ENCODE data around the gene PRKAG3. TPM values are rescaled to one million over a fixed set of nuclear protein-coding genes. Genes with fewer than 3 reads are reported as not detected.

Gene PRKAG3
- total RNA-seq, 1 experiment from 2014 or later = not detected

DNA sequence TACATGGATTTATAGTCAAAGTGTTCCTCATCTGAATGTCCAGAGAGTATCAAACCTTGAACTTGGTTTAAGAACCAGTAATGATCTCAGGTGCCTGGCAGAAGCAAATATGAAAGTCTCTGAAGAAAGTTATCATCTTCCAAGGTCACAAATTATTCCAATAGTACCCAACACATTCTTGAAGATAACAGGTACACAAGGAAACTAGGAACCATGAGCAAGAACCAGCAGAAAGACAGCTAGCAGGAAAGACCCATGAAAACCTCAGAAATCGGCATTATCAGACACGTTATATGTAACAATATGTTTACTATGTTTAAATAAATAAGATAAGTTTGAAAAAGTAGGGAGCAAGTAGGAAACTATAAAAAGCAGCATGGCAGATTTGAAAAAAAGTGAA, 5.9 kb upstream of the PRKAG3 start:
- DNase-seq = no peak
- no peak overlapping the region for H3K4me3 ChIP-seq (ENCODE audit: insufficient read depth, low read depth, low read length)
- no peaks in the 10 kb centered on the region for H3K27me3 ChIP-seq (ENCODE audit: control insufficient read depth, insufficient read depth, low read length)
- H3K36me3 ChIP-seq (replicated peaks; ENCODE audit: control insufficient read depth, insufficient read depth, low read length) = no peaks in the 10 kb centered on the region

DNA sequence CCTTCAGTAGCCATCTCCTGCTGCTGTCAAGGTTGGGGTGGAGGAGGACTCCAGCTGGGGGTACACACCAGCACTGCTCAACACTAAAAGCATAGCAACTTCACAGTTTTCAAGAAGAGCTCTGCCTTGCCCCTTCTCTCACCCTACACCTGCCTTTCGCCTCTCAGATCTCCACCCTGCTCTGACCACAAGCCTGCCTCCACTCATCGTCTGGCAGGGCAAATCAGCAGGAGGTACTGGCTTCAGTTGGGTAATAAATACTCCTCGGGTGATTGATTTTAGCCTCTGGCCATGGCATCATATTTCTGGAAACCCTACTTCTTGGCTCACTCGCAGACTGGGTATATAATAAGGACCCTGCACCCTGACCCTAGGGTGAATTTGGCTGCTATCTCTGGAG, 3.1 kb upstream of the PRKAG3 start:
- H3K27me3 ChIP-seq (ENCODE audit: control insufficient read depth, insufficient read depth, low read length) = no peaks in the 10 kb centered on the region
- H3K4me3 ChIP-seq (ENCODE audit: insufficient read depth, low read depth, low read length) = no peak overlapping the region
- DNase-seq = no peak
- H3K36me3 ChIP-seq (replicated peaks; ENCODE audit: control insufficient read depth, insufficient read depth, low read length) = no peaks in the 10 kb centered on the region

GRCh38 chr2:218833023-218833609, 1.5 kb upstream of the PRKAG3 start:
- H3K36me3 ChIP-seq (replicated peaks; ENCODE audit: control insufficient read depth, insufficient read depth, low read length) = no peaks in the 10 kb centered on the region
- H3K27me3 ChIP-seq (ENCODE audit: control insufficient read depth, insufficient read depth, low read length) = no peaks in the 10 kb centered on the region
- H3K4me3 ChIP-seq (ENCODE audit: insufficient read depth, low read depth, low read length) = no peak overlapping the region
- no peak for DNase-seq

DNA sequence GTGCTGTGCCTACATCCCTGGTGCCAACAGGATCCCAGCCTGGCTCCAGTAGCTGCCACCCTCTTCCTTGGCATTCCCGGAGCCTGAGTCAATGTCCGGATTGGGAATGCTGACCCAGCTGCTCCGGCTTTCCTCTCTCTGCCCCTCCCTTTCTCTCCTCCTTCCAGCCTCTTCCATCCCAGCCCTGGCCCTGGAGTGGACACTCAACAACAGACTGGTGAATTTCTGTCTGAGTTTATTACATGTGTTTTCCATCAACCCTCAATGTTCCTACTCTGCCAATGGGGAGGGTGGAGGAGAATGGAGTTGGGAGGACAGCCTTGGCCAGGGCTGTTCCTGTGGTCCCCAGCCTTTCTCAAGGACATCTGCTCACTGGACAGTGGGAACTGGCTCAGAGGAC, 917 bp upstream of the PRKAG3 start:
- Histone ChIP-seq H3K4me3 (ENCODE audit: insufficient read depth, low read depth, low read length) (no peak overlapping the region), H3K27me3 (ENCODE audit: control insufficient read depth, insufficient read depth, low read length) (no peaks in the 10 kb centered on the region), H3K36me3 (replicated peaks; ENCODE audit: control insufficient read depth, insufficient read depth, low read length) (no peaks in the 10 kb centered on the region)
- no peak for DNase-seq

DNA sequence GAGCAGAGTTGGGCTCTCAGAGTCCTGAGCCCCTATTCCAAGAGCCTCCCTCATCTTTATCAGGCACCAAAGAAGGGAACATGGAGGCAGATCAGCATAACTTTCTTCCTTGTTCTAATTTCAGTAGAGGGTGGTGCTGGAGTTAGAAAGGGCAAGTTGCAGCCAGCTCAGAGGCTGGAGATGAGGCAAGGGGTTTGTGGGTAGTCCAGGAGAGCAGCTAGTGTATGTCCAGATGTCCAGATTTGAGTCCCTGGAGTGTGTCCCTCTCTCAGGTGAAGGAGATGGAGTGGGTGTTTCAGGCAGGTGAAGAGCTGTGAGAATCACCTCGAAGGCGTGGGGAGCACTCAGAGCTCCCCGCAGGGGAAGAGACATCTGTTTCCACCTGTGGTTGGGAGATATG, 478 bp upstream of the PRKAG3 start:
- Histone ChIP-seq H3K27me3 (ENCODE audit: control insufficient read depth, insufficient read depth, low read length) (no peaks in the 10 kb centered on the region), H3K36me3 (replicated peaks; ENCODE audit: control insufficient read depth, insufficient read depth, low read length) (no peaks in the 10 kb centered on the region), H3K4me3 (ENCODE audit: insufficient read depth, low read depth, low read length) (no peak overlapping the region)
- no peak for DNase-seq

DNA sequence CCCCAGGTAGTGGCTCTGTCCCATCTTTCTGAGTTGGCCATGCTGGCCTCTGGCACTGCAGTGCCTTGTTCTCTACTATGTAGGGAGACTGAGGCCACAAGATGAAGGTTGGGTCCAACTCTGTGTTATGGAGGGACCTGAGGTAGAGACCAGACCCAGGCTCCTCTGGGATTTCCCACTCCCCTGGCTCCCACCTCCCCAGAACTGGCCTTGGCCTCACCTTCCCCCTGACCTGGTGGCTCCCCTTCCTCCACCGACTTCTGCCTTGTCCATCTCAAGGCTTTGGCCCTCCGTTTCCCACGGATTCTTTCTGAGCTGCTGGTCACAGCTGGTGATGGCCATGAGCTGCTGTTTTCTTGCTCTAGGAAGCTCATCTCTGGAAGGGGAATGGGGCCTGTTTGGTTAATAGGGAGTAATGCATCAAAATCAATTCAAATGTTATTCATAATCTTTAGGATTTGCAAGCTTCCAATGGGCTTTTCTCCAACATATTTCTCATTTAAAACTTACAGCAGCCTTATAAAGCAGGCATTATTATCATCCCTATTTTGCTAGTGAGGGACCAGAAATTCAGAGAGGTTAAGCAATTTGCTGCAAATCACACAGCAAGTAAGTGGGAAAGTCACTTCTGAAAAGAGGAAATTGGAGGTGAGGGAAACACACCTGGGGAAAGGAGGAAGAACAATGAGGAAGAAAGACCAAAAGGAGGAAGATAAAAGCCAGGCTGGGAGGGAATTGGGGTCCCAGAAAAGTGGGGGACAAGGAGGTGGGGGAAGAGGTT, 887 bp downstream of the PRKAG3 start:
- Histone ChIP-seq H3K36me3 (replicated peaks; ENCODE audit: control insufficient read depth, insufficient read depth, low read length) (no peaks in the 10 kb centered on the region), H3K27me3 (ENCODE audit: control insufficient read depth, insufficient read depth, low read length) (no peaks in the 10 kb centered on the region), H3K4me3 (ENCODE audit: insufficient read depth, low read depth, low read length) (no peak overlapping the region)
- no peak for DNase-seq

GRCh38 chr2:218829868-218830451, 1.6 kb downstream of the PRKAG3 start:
- no peaks in the 10 kb centered on the region for H3K36me3 ChIP-seq (replicated peaks; ENCODE audit: control insufficient read depth, insufficient read depth, low read length)
- no peak for DNase-seq
- no peak overlapping the region for H3K4me3 ChIP-seq (ENCODE audit: insufficient read depth, low read depth, low read length)
- H3K27me3 ChIP-seq (ENCODE audit: control insufficient read depth, insufficient read depth, low read length) = no peaks in the 10 kb centered on the region

DNA sequence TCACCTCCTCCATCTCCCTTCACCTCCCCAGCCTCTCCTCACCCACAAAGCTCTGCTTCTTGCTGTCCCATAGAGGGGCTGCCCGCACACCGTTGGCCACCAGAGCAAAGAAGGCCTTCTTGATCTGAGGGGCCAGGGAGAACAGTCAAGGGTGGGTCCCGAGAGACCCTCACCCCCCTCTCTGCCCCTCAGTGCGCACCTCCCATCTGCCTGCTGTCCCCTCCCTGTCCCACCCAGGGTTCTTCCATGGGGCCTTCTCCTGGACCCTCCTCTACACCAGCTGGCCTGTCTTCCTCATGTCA, 3.2 kb downstream of the PRKAG3 start:
- no peak for DNase-seq
- H3K4me3 ChIP-seq (ENCODE audit: insufficient read depth, low read depth, low read length) = no peak overlapping the region
- H3K36me3 ChIP-seq (replicated peaks; ENCODE audit: control insufficient read depth, insufficient read depth, low read length) = no peaks in the 10 kb centered on the region
- H3K27me3 ChIP-seq (ENCODE audit: control insufficient read depth, insufficient read depth, low read length) = no peaks in the 10 kb centered on the region; the same call in 1 of the 2 replicates

DNA sequence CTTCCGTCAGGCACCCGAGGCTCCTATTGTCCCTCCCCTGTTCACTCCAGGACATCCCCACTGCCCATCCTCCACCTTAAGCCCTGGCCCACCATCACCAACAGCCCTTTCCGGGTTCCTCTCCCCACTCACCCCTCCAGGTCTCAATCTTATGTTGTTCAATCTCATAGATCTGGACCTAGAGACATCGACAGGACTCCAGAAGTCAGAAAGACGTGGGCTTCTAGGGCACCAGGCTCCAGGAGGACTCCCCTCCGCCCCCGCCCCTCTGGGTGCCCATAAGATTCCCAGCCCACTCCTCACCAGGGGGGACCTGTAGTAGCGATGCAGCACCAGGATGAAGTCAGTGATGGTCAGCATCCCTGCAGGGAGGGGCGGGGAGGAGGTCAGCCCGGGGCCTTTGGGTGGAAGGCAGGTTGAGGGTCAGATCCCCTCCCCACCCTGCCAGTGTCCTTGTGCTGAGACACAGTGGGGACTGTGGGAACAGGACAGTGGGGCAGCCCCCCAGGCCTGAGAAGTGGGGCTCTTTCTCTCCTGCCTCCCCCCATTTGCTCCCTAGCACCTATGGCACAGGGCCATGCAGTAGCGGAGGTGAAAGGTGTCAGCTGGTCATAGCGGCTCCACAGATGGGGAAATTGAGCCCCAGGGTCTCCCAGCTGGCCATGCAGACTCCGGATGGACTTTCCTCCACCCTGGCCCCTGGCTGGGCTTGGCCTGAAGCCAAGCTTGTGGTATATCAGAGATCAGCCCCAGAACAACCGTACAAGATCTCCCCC, 3.7 kb downstream of the PRKAG3 start:
- H3K36me3 ChIP-seq (replicated peaks; ENCODE audit: control insufficient read depth, insufficient read depth, low read length) = no peaks in the 10 kb centered on the region
- DNase-seq = no peak
- H3K4me3 ChIP-seq (ENCODE audit: insufficient read depth, low read depth, low read length) = no peak overlapping the region
- H3K27me3 ChIP-seq (ENCODE audit: control insufficient read depth, insufficient read depth, low read length) = no peaks in the 10 kb centered on the region; the same call in 1 of the 2 replicates

GRCh38 chr2:218826791-218827190, 4.8 kb downstream of the PRKAG3 start:
- H3K4me3 ChIP-seq (ENCODE audit: insufficient read depth, low read depth, low read length) = no peak overlapping the region
- no peaks in the 10 kb centered on the region; the same call in 1 of the 2 replicates for H3K27me3 ChIP-seq (ENCODE audit: control insufficient read depth, insufficient read depth, low read length)
- DNase-seq = no peak
- H3K36me3 ChIP-seq (replicated peaks; ENCODE audit: control insufficient read depth, insufficient read depth, low read length) = no peaks in the 10 kb centered on the region

- no peak for DNase-seq
Measured at GRCh38 chr2:218824004-218824403, 7.6 kb downstream of the PRKAG3 start.

GRCh38 chr2:218823196-218823855, 8.3 kb downstream of the PRKAG3 start:
- Histone ChIP-seq H3K4me3 (ENCODE audit: insufficient read depth, low read depth, low read length) (no peak overlapping the region), H3K36me3 (replicated peaks; ENCODE audit: control insufficient read depth, insufficient read depth, low read length) (no peaks in the 10 kb centered on the region), H3K27me3 (ENCODE audit: control insufficient read depth, insufficient read depth, low read length) (no peaks in the 10 kb centered on the region; the same call in 1 of the 2 replicates)
- no peak for DNase-seq

More at GRCh38 chr2:218824004-218824403, 7.6 kb downstream of the PRKAG3 start:
- Histone ChIP-seq H3K36me3 (replicated peaks; ENCODE audit: control insufficient read depth, insufficient read depth, low read length) (no peaks in the 10 kb centered on the region), H3K4me3 (ENCODE audit: insufficient read depth, low read depth, low read length) (no peak overlapping the region), H3K27me3 (ENCODE audit: control insufficient read depth, insufficient read depth, low read length) (no peaks in the 10 kb centered on the region; the same call in 1 of the 2 replicates)

DNA sequence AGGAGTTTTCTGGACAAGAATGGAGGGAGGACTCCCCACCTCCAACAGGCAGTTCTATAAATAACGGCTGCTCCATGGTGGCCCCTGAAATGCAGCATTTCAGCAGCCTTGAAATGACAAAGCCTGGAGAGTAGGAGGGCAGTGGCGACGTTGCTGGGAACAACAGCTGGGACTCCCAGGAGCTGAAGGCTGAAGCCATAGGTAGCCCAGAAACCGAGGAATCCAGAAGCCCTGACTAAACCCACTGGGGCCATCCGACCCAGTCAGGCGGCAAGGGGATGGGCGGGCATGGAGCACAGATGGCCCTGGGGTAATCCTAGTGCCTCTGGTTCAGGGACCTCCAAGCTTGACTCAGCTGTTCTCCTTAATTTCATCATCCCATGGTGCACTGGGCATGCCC, 9.0 kb downstream of the PRKAG3 start:
- no peaks in the 10 kb centered on the region; the same call in 1 of the 2 replicates for H3K27me3 ChIP-seq (ENCODE audit: control insufficient read depth, insufficient read depth, low read length)
- H3K4me3 ChIP-seq (ENCODE audit: insufficient read depth, low read depth, low read length) = no peak overlapping the region
- no peak for DNase-seq
- no peaks in the 10 kb centered on the region for H3K36me3 ChIP-seq (replicated peaks; ENCODE audit: control insufficient read depth, insufficient read depth, low read length)

DNA sequence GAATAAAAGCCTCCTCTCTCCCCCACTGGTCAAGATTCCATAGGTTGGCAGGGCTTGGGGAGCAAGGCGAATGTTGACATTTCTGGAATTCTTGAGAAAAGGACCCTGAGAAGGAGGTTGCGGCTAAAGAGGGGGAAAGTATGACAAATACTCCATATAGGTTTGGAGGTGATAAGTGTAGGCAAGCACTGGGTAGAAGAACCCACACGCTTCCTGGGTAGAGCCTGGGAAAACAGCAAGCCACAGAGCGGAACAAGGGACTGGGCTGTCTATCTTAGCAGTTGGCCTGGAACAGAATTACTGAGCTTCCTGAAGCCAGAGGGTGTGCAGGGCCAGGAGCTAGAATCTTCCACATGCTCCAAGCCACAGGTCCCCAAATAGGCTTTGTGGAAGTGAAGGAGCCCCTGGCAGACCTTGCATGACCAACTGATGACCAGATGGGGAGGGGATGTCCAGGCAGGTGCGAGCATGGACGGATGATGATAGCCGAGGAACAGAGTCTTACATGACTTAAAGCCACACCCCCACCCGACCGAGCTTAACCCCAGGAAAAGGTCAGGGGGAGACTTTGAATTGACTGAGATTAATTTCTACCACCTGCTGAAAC, 9.9 kb downstream of the PRKAG3 start:
- H3K4me3 ChIP-seq (ENCODE audit: insufficient read depth, low read depth, low read length) = no peak overlapping the region
- DNase-seq = no peak
- no peaks in the 10 kb centered on the region; the same call in 1 of the 2 replicates for H3K27me3 ChIP-seq (ENCODE audit: control insufficient read depth, insufficient read depth, low read length)
- no peaks in the 10 kb centered on the region for H3K36me3 ChIP-seq (replicated peaks; ENCODE audit: control insufficient read depth, insufficient read depth, low read length)
